ENCODE results near the gene SPAG16.

DNA sequence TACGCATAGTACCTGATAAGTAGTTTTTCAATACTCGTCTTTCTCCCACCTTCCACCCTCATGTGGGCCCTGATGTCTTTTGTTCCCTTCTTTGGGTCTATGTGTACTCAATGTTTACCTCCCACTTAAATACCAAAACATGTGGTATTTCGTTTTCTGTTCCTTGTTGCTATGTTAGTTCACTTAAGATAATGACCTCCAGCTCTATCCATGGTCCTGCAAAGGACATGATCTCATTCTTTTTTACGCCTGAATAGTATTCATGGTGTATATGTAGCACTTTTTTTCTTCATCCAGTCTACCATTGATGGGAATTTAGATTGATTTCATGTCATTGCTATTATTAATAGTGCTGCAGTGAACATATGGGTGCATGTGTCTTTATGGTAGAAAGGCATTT is 816.2 kb downstream of the SPAG16 start:
- TF ChIP-seq CTCF (IDR thresholded peaks at IDR 0.05), result no peak
- no peak for TF ChIP-seq POLR2A (IDR thresholded peaks at IDR 0.05)
